DMS 273 (cell line): ENCODE measurements around the gene APCDD1.
"Not testable (repeated sequence)": the region's sequence is repeated elsewhere in the genome, so short reads cannot be mapped to it uniquely, and the experiment has no call there.

Experiments
- DNase-seq: peaks from one replicate; lab custom pipeline; 2025; ENCODE audit not compliant: unreplicated experiment; lab: John Stamatoyannopoulos, UW

APCDD1 gene

GRCh38 chr18:10524507-10525370 lies 70.3 kb downstream of the APCDD1 start:
- DNase-seq, result no peak

- no peak for DNase-seq
These were observed 70.9 kb downstream of the APCDD1 start for GRCh38 chr18:10525371-10525691.

GRCh38 chr18:10525697-10526560 lies 71.5 kb downstream of the APCDD1 start, which contains the start of gene NAPG:
NAPG (plus strand) TSS chr18:10526027; CDS start chr18:10526103, 76 bp downstream.
- peak; percentile 97 for DNase-seq

DNA sequence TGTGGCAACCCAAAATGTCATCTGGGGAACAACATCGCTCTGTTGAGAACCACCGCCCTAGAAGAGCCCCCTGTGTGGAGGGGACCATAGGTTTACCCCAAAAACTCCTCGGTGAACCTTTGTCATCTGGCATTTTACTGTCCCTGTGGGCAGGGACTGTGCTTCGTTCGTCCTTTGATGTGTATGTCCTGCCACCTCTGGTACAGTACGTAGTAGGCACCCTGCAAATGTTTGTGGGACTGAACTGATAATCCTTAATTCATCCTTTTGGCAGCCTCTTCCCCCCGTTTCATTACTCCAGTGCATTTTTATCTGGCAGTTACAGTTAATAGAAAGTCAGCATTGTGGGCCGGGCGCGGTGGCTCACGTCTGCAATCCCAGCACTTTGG lies 72.1 kb downstream of the APCDD1 start:
- DNase-seq, result no peak

- DNase-seq, result no peak
These were observed 74.0 kb downstream of the APCDD1 start for GRCh38 chr18:10528439-10528838.

GRCh38 chr18:10530002-10530401 lies 75.6 kb downstream of the APCDD1 start:
- DNase-seq, result no peak

DNA sequence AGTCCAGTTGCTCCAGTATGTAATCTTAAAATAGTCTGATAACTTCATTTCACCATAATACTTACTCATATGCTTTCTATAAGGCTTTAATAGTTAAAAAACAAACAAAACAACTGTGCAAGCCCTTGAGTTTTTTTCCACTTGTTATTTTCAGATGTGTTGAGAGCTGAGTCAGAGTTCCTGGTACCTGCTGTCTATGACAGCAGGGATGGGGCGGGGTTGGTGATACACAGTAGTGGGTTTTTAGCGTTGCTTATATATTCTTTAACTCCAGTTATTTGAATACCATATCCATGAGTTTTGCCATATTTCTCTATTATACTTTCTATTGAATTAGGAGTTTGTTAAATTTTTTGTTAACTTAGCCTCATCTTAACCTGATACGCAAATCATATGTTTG lies 76.4 kb downstream of the APCDD1 start:
- DNase-seq, result no peak

GRCh38 chr18:10533111-10533510 lies 78.7 kb downstream of the APCDD1 start:
- DNase-seq, result no peak

GRCh38 chr18:10536280-10536679 lies 81.8 kb downstream of the APCDD1 start:
- no peak for DNase-seq

DNA sequence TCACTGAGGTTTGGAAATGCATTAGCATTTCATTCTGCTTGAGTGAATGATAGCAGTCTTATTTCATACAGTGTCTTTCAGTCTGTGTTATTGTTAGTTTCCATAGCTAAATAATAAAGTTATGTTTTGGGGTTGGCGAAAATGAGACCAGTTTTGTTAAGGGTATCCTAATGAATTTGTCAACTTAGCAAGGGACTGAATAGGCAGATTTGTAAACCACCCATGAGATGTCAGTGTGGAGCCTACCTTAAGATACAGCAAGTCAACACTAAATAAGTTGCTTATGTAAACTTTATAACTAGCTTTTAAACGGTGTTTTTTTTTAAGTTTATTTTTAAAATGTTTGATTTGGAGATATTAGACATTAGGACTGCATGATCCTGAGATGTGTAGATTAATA lies 83.3 kb downstream of the APCDD1 start:
- no peak for DNase-seq

GRCh38 chr18:10539124-10539523 lies 84.7 kb downstream of the APCDD1 start:
- not testable (repeated sequence) for DNase-seq
